HUES6 (cell line): ENCODE results near the gene HDAC5.

ENCODE experiments used
- H3K27ac ChIP-seq: 2 replicates; pipeline ENCODE4 v1.7.0; 2013; ENCODE audit warnings: low read depth, mild to moderate bottlenecking, low read length, inconsistent platforms
- H3K27me3 ChIP-seq: 2 replicates; pipeline ENCODE4 v1.6.1; 2013; ENCODE audit warnings: low read length; ENCODE audit not compliant: control insufficient read depth, insufficient read depth
- H3K36me3 ChIP-seq: 2 replicates; pipeline ENCODE4 v1.6.1; 2013; ENCODE audit warnings: low read length; ENCODE audit not compliant: control insufficient read depth, insufficient read depth
- H3K4me1 ChIP-seq: 2 replicates; pipeline ENCODE4 v1.6.1; 2013; ENCODE audit warnings: low read length; ENCODE audit not compliant: control insufficient read depth, insufficient read depth
- H3K4me3 ChIP-seq: 2 replicates; pipeline ENCODE4 v1.5.1; 2013; ENCODE audit warnings: low read depth, low read length
- H3K9ac ChIP-seq: one replicate; pipeline ENCODE4 v1.6.1; 2013; ENCODE audit warnings: mild to moderate bottlenecking, low read length
- H3K9me3 ChIP-seq: 2 replicates; pipeline ENCODE4 v1.6.1; 2013; ENCODE audit warnings: low read depth, low read length; ENCODE audit not compliant: control insufficient read depth, insufficient read depth

Gene HDAC5

DNA sequence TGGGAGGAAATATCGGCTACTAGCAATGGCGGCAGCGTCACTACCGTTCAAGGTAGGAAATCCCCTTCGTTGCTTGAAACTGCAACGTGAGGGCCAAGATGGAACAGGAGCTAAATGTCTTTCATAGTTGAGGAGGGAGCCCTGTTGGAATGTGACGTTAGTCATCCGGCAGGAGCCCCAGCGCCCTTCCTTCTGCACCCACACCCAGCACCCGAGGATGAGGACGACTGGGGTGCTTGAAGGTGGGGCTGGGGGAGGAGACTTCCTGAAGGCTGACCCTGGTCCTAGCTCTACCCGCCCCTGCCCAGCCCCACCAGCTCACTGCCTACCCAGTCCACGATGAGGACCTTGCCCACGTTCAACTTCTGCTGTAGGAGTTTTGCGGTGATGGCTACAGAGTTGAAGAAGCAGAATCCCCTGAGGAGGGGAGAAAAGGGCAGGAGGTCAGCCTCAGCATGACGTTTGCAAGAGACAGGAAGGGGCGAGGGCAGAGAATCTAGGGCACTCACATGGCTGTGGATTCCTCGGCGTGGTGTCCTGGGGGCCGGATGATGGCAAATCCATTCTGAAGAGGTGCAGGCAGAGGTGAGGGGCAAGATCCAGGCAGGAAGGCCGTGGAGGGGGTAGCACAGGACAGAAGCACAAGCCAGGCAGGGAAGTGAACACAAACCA lies 41.0 kb downstream of the HDAC5 start:
- Histone ChIP-seq H3K27me3 (no peaks in the 10 kb centered on the region), H3K4me3 (no peak overlapping the region), H3K4me1 (peaks cover 32% of the 10 kb centered on the region), H3K36me3 (peaks cover 70% of the 10 kb centered on the region), H3K27ac (no peak overlapping the region), H3K9ac (no peak overlapping the region), H3K9me3 (no peaks in the 10 kb centered on the region)

DNA sequence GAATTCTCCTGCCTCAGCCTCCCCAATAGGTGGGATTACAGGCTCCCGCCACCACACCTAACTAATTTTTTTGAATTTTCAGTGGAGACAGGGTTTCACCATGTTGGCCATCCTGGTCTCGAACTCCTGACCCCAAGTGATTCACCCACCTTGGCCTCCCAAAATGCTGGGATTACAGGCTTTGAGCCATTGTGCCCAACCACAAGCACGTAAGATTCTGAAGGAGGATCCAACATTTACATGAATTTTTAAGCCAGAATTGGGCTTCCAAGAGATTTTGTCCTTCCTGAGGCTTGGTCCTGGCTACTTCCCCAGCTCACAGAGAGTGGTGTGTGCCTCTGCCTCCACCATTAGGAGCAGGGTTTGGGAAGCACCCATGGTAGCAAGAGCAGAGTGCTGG lies 41.8 kb downstream of the HDAC5 start:
- Histone ChIP-seq H3K36me3 (peaks cover 78% of the 10 kb centered on the region), H3K27ac (no peak overlapping the region), H3K9ac (no peak overlapping the region)

DNA sequence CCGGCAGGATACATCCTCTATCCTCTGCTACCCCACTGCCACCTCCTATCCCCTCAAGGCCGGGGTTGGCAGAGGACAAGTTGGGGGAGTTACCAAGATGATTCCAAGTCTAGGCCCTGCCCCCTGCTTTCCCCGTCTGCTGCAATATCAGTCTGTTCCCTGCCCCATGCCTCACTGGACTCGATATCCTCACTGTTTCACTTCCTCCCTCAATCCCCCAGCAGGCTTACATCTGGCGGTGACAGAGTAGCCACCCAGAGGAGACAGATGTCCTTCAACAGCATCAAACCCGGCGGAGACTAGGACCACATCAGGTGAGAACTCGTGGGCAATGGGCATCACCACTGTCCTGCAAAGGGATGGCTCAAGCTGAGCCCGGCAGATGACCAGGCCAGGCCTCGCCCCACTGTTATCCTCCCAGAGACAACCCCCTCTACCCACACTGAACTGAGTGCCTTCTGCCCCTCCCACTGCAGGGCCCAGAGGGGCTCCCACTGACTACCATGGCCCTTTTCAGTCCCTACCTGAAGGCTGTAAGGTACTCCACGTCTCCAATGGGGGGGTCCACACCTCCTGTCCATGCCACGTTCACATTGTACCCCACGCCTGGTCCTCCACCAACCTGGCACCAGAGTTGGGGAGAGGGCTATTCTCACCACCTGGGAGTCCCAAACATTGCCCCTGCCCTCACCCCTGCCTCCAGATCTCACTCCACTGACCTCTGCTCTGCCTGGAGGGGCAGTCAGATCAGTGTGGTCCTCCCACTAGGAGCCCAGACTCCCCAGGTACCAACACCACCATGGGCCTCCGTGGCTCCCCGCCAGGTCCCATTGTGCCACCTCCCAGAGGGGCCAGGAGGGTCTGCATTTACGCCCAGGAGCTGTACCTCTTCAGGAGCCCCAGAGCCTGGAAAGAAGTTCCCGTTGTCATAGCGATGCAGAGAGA lies 43.3 kb downstream of the HDAC5 start:
- H3K9me3 ChIP-seq, result no peaks in the 10 kb centered on the region
- peaks cover 17% of the 10 kb centered on the region; the same call in 1 of the 2 replicates for H3K4me1 ChIP-seq
- H3K27ac ChIP-seq, result no peak overlapping the region
- peaks cover 89% of the 10 kb centered on the region for H3K36me3 ChIP-seq
- no peak overlapping the region for H3K4me3 ChIP-seq
- H3K9ac ChIP-seq, result no peak overlapping the region
- no peaks in the 10 kb centered on the region for H3K27me3 ChIP-seq

More for the DNA sequence above, 41.8 kb downstream of the HDAC5 start:
- peaks cover 27% of the 10 kb centered on the region for H3K4me1 ChIP-seq
- no peak overlapping the region for H3K4me3 ChIP-seq
- no peaks in the 10 kb centered on the region for H3K27me3 ChIP-seq
- no peaks in the 10 kb centered on the region for H3K9me3 ChIP-seq

DNA sequence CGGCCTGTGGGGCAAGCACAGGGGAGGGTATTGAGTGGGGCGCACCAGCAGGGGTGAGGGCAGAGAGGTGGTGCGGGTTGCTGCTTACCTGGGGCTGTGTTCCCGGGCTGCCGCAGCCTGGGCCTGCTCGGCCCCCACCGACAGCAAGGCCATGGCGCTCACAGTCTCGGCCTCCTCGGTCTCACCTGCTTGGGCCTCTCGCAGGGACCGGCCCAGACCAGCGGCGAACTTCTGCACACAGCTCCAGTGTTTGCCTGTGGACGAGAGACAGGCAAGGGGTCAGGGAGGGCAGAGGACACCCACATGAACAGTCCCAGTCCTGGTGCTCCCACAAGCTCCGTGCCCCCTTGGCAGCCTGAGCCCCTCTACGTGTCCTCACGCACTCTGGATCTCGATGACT lies 45.0 kb downstream of the HDAC5 start:
- no peaks in the 10 kb centered on the region for H3K9me3 ChIP-seq
- H3K27me3 ChIP-seq, result no peaks in the 10 kb centered on the region
- no peak overlapping the region for H3K27ac ChIP-seq
- H3K9ac ChIP-seq, result no peak overlapping the region
- peaks cover 89% of the 10 kb centered on the region for H3K36me3 ChIP-seq
- H3K4me1 ChIP-seq, result peaks cover 4% of the 10 kb centered on the region; the same call in 1 of the 2 replicates
- no peak overlapping the region for H3K4me3 ChIP-seq

DNA sequence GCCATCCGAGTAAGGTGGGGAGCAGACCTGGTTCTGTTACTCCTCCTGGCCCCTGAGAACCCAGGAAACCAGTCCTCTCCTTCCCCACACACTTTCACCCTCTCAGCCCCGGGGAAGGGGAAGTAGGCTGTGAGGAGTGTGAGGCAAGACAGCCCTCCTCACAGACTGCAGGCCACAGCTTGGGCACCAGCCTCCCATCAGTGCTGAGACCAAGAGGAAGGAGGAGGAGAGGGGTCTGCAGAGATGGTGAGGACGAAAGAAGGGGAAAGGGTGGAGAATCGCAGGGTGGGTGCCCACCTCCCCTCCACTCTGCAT lies 45.9 kb downstream of the HDAC5 start:
- no peak overlapping the region for H3K4me3 ChIP-seq
- no peaks in the 10 kb centered on the region for H3K9me3 ChIP-seq
- H3K4me1 ChIP-seq, result peaks cover 4% of the 10 kb centered on the region; the same call in 1 of the 2 replicates
- no peaks in the 10 kb centered on the region for H3K27me3 ChIP-seq
- H3K36me3 ChIP-seq, result peaks cover 80% of the 10 kb centered on the region
- no peak overlapping the region for H3K27ac ChIP-seq
- no peak overlapping the region for H3K9ac ChIP-seq

DNA sequence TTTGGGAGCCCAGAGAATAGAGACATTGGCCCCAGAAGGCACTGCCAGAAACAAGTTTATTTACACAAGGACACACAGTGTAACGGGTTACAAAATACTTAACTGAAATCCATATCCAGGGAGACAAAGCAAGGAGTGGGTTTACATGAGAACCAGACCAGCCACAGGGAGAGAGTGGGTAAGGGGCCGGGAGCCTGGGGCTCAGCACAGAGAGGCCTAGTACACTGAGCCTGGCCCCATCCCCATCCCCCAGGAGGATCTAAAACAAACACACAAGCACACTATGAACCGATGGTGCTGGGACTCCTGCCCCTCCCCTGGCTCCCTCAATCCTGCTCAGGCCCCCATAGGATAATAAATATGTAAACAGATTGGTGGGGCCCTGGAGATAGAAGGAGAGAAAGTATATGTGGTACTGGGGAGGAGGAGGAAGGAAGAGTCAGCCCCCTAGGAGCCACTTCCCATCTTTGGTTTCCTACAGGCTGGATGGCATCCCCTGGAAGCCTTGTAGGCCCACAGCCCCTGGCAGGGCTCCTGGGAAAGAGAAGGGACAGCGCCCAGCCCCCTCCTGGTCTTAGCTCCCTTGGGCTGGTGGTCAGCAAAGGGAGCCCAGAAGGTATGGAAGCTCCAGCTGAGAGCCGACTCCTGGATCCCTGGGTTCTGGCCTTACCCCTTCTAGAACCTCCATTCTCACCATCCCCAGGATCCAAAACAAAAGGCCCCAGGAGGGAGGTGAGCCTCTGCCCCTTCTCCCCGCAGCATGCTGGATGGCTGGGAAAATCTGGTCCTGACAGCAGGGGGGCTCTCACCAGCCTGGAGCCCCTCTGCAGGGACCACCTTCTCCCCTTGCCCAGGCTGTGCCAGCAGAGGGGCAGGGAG lies 46.5 kb downstream of the HDAC5 start:
- H3K9me3 ChIP-seq, result no peaks in the 10 kb centered on the region
- H3K4me1 ChIP-seq, result peaks cover 6% of the 10 kb centered on the region
- H3K9ac ChIP-seq, result no peak overlapping the region
- H3K4me3 ChIP-seq, result no peak overlapping the region
- no peaks in the 10 kb centered on the region for H3K27me3 ChIP-seq
- H3K36me3 ChIP-seq, result peaks cover 74% of the 10 kb centered on the region
- no peak overlapping the region for H3K27ac ChIP-seq

DNA sequence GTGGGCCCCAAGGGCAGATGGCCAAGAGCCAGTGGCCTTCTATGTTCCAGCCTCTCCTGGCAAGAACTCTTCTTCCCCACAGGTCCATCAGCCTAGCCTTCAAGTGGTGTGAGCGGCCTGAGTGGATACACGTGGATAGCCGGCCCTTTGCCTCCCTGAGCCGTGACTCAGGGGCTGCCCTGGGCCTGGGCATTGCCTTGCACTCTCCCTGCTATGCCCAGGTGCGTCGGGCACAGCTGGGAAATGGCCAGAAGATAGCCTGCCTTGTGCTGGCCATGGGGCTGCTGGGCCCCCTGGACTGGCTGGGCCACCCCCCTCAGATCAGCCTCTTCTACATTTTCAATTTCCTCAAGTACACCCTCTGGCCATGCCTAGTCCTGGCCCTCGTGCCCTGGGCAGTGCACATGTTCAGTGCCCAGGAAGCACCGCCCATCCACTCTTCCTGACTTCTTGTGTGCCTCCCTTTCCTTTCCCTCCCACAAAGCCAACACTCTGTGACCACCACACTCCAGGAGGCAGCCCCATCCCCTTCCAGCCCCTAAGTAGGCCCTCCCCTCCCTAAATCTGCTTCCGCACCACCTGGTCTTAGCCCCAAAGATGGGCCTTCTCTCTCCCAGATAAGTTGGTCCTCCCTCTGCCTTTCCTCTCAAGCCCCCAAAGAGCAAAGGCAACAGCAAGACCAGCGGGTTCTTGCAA lies 47.7 kb downstream of the HDAC5 start:
- Histone ChIP-seq H3K36me3 (peaks cover 67% of the 10 kb centered on the region), H3K9ac (no peak overlapping the region), H3K4me1 (peaks cover 12% of the 10 kb centered on the region), H3K4me3 (no peak overlapping the region), H3K27ac (no peak overlapping the region), H3K9me3 (no peaks in the 10 kb centered on the region), H3K27me3 (no peaks in the 10 kb centered on the region)

DNA sequence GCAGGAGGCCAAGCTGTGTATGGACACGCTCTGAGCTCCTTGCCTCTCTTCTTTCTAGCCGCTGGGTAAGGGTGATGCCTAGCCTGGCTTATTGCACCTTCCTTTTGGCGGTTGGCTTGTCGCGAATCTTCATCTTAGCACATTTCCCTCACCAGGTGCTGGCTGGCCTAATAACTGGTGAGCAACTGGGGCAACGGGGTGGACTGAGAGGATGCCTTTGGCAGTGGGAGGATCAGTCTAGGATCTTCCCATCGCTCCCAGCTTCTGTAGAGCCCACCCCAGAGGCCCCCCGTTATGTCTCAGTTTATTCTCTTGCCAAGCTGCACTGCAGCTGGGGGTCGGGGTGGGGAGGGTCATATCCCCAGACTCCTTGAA lies 48.5 kb downstream of the HDAC5 start:
- Histone ChIP-seq H3K4me1 (peaks cover 12% of the 10 kb centered on the region), H3K27ac (no peak overlapping the region), H3K9ac (no peak overlapping the region), H3K27me3 (no peaks in the 10 kb centered on the region), H3K4me3 (no peak overlapping the region), H3K9me3 (no peaks in the 10 kb centered on the region), H3K36me3 (peaks cover 59% of the 10 kb centered on the region)

DNA sequence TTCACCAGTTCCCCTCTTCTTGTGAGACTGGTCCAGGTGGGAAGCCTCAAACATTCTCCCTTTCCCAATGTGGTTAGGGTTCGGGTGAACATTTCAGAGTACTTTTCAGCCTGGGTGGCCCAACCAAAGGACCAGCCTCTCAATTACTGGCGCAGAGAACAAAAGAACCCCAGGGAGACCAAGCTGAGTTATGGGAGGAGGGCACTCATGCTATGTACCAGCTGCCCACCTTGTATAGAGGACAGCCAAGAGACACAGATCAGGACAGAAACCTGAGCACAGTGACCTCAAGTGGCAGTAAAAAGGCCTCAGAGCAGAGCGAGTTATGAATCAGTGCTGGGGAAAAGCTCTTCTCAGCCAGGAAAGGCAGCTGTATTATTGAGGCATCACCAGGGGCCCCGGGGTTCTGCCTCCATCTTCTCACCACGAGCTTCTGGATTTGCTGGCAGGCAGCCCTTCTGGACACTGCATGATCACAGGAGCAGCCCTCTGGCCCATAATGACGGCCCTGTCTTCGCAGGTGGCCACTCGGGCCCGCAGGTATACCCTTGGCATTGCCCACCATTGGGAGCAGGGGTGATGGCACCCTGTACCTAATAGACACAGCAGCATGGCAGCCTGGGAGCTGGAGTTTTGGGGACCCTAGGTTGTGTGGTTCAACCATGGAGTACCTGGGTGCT lies 49.1 kb downstream of the HDAC5 start:
- H3K27ac ChIP-seq, result no peak overlapping the region
- no peak overlapping the region for H3K4me3 ChIP-seq
- peaks cover 56% of the 10 kb centered on the region for H3K36me3 ChIP-seq
- peaks cover 12% of the 10 kb centered on the region for H3K4me1 ChIP-seq
- H3K27me3 ChIP-seq, result no peaks in the 10 kb centered on the region
- H3K9me3 ChIP-seq, result no peaks in the 10 kb centered on the region
- no peak overlapping the region for H3K9ac ChIP-seq

DNA sequence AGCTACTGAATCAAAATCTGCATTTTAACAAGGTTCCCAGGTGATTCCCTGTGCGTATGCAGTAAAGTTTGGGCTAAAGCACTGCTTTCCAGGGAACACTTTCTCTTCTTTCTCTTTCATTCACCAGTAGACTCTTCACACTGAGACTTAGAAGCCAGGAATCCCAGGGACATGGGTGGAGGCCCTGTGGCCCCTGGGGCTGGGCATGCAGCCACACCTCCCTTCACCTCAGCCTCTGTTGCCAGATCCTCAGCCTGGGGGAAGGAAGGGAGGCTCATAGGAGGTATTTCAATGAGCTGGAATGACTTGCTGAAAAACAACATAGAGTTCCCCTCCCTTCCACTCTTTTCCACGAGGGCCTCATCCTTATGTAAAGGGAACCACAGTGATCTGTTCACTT lies 51.7 kb downstream of the HDAC5 start:
- peak overlapping the region; percentile 75 for H3K4me3 ChIP-seq
- H3K27ac ChIP-seq, result no peak overlapping the region
- H3K36me3 ChIP-seq, result peaks cover 30% of the 10 kb centered on the region
- H3K27me3 ChIP-seq, result no peaks in the 10 kb centered on the region
- peak overlapping the region; percentile 15 for H3K9ac ChIP-seq
- peaks cover 18% of the 10 kb centered on the region for H3K4me1 ChIP-seq
- H3K9me3 ChIP-seq, result no peaks in the 10 kb centered on the region
